ENCODE results near the gene CPZ.

The CPZ gene

GRCh38 chr4:8592366-8593263, at the start of gene CPZ:
CPZ (plus strand) TSS chr4:8592765; CDS start chr4:8592834, 69 bp downstream.
- DNase-seq, result no peak

DNA sequence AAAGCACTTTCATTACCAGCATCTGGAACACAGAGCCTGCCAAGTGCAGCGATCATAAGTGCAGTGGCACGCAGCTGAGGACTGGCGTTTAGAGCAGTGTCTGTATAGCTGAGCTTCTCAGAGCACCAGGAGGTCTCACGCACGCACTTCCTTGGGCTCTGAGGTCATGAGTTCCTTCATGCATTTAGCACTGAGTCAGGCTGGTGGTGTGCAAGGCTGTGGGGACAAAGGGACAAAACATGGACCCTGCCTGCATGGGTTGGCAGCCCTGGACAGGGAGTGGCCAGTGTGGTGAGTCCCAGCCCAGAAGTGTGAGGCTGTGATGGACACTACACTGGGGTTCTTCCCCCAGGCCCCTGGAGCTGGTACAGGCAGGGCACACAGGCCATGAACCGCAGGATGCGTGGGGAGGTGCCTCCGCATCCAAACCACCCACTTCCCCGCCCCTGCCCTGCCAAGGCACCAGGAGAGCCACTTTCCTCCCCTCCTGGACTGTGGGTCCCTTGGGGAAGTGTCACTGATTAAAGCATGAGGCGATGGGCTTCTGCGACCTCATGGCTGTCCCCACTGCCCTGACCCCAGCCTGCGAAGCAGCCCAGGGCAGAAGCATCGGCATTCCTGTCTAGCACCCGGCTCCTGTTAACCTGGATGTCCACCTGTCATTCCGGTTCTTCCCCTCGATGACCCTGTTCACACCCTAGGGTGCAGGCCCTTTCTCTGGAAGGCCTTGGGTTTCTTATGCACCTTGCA, 49.6 kb upstream of the CPZ start:
- DNase-seq, result no peak

- no peak for DNase-seq
These were observed 48.9 kb upstream of the CPZ start for GRCh38 chr4:8543623-8544022.

GRCh38 chr4:8544282-8544681, 48.3 kb upstream of the CPZ start:
- DNase-seq, result no peak

GRCh38 chr4:8544741-8545438, 47.7 kb upstream of the CPZ start:
- no peak for DNase-seq

DNA sequence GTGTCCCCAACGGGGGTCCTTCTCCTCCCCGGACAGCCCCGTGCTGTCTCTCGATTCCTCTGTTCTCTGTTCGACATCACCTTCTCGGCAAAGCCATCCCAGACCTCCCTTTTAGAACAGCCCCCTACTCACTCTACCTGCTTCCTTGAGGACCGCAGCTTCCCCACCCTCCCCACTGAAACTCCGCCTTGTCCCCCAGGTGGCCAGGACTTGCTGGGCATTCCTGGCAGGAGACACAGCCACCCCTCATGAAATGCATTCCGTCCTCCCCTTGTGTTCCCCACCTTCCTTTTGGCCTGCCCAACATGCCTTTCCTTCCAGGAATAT, 47.2 kb upstream of the CPZ start:
- no peak for DNase-seq

DNA sequence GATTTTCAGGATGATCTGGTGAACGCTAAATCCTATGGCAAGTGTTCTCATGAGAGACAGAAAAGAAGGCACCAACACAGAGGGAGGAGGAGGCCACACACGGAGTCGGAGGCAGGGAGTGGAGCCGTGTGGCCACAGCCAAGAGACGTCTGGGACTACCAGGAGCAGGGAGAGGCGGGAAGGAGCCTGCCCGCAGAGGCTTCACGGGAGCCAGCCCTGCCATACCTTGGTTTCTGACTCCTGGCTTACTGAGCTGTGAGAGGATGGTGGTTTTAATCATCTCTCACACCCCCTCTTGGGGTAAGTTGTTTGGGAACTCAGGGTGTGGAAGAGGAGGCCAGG, 45.8 kb upstream of the CPZ start:
- no peak for DNase-seq

GRCh38 chr4:8547108-8547911, 45.3 kb upstream of the CPZ start:
- DNase-seq, result no peak

DNA sequence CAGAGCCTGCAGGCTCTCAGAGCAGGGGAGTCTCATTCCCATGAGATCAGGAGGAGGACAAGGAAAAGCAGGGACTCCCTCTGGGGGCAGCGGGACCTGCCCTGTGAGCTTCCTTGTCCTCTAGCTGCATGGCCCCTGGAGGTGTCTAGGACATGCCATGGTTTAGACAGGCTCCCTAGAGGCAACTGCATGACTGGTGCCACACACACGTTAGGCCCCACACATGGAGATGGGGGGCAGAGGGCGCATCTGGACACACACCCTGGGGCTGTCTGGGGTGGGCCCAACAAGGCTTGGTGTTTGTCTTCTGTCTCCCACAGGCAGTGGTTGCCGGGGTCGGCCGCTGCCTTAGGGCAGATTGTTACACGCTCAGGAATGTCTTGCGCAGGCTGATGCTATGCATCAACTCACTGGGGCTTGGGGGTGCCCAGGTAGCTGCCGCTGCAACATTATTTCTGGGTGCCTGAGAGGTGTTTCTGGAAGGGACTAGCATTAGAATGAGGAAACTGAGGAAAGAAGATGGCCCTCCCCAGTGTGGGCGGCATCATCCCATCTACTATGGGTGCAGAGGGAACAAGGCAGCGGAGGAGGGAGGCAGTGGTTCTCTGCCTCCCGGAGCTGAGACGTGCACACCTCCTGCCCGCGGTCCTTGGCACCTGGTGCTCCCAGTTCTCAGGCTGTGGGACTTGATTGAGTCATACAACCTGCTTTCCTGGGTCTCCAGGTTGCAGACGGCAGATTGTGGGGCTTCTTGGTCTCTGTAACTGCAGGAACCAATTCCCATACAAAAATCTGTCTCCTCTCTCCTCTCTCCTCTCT, 44.4 kb upstream of the CPZ start:
- DNase-seq, result no peak

GRCh38 chr4:8548731-8549351, 43.7 kb upstream of the CPZ start:
- no peak for DNase-seq

DNA sequence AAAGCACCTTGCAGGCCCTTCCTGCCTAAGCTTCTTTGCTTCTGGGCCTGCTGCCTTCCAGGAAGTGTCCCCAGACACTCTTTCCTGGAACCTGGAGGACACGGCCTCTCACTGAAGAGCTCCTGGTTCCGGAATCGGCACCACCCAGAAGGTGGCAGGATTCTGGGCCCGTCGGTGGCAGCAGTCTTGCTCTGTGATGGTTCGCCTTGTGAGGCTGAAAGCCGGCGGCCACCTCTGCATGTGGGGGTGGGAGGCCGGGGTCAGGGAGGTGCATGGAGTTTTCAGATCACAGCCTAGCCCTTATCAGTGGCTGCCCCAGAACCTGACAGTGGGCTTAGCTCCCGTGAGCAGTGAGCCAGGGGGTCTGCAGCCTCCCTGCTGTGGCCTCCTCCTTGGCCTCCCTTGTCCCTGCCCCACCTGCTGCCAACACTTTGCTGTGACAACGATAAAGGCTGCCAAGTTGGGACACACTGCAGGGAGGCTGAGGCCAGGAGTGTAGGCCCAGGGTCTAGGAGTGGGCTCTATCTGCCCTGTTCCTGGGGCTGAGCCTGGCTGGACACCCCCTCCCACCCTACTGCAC, 43.1 kb upstream of the CPZ start:
- no peak for DNase-seq

DNA sequence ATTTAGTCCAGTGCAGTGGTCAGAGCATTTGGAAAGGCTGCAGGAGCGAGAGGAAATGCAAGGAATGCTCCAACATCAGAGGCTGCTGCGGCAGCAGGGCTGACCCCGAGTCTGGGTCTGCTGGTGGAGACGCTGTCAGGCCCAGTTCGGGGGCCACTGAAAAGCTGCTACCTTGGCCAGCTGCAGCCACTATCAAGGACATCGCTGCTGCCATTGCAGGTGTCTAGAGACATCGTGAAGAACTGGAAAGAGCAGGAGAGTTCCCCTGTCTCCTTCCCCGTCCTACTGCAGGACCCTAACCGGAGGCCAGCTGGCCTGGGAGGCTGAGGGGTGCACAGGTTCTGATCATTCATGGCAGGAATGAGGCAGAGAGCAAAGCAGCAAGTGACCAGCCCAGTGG, 41.9 kb upstream of the CPZ start:
- DNase-seq, result no peak

DNA sequence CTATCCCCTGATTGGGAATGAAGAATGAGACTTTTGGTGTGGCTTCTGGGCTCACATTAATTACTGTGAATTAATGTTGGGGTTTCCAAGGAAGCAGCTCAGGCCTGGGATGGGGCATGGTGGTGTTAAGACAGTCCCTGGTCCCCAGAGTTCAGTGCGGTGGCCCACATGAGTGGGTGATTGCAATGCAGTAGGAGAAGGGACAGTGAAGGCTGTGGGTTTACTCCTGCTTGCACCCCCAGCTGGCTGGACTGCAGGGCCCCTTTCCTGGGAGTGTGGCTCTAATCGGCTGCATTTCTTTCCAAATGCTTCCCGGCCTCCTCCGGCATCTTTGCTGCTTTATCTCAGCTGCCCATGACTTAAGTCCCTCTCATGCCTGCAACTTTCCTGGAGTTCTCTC, 40.5 kb upstream of the CPZ start:
- DNase-seq, result no peak

- no peak for DNase-seq
These were observed 39.9 kb upstream of the CPZ start for GRCh38 chr4:8552581-8553205.

- no peak for DNase-seq
These were observed 39.3 kb upstream of the CPZ start for GRCh38 chr4:8553216-8553615.

DNA sequence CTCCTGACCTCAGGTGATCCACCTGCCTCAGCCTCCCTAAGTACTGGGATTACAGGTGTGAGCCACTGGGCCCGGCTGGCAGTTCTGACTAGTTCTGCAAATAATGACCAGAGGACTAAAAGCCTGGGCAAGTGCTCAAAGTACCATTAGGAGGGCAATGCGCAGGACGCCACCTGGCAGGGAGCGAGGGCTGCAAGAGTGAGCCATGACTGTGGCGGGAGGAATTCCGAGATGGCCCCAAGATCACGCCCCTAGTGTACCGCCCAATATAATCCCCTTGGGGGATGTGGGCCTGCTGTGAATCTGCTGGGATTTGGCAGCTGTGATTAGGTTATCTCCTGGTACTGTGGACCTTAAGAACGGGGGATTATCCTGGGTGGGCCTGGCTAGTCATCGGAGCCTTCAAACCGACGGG, 38.6 kb upstream of the CPZ start:
- DNase-seq, result no peak

GRCh38 chr4:8554555-8555100, 37.9 kb upstream of the CPZ start:
- DNase-seq, result no peak

DNA sequence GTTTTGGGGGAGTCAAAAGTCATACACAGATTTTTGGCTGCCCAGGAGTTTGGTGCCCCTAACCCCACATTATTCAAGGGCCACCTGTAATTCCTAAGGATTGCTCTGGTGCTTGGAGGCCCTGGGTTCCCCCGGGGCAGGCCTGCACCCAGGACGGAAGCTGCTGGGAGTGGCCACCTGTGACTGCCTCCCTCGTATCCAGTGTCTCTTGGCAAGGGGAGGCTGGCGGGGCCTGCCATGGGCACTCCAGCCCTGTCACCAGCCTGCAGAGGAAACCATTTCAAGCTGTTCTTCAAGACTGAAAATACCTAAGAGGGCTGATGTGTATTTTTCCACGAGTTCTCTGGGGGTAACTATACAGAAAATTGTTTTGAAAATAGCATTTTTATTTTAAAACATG, 36.8 kb upstream of the CPZ start:
- no peak for DNase-seq

DNA sequence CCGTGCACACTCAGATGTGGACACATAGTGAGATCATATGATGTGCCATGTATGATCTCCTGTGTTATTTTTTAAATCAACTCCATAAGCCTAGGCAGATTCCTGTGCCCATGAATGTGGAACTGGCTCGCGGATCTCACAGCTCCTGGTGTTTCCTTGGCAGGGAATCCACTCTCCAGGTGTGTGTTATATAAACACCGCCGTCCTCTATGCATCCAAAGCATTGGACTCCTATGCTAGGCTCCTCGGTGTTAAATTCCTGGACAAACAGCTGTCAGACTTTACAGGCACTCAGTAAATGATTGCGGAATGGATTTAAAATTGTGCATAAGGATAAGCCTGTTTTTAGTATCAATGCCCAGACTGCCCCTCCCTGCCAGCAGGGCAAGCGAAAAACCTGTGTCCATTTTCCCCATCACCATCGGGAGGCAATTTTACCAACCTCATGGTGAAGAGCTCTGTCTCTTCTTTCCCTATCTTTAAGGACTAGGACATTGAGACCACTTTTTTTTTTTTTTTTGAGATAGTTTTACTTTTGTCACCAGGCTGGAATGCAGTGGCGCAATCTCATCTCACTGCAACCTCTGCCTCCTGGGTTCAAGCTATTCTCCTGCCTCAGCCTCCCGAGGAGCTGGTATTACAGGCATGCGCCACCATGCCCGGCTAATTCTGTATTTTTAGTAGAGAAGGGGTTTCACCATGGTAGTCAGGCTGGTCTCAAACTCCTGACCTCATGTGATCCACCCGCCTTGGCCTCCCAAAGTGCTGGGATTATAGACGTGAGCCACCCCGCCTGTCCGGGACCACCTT, 36.0 kb upstream of the CPZ start:
- DNase-seq, result no peak
